H1 (cell line): ENCODE data around the gene NT5C. TPM values are rescaled to one million over a fixed set of nuclear protein-coding genes. Genes with fewer than 3 reads are reported as not detected.
A peak's percentile ranks its signal among the peaks of the same experiment; 100 is the strongest.

Experiments used
- CTCF ChIA-PET: fragments of 300-600 bp; sonication (Branson Sonifier 250); formaldehyde crosslinking; loops from one replicate; lab custom pipeline; 2021; ENCODE audit not compliant: partially characterized antibody; lab: Charles Lee
- POLR2A ChIA-PET: fragments of 300-600 bp; sonication (Branson Sonifier 250); formaldehyde crosslinking; loops from one replicate; lab custom pipeline; 2021; ENCODE audit warnings: inconsistent platforms; ENCODE audit not compliant: partially characterized antibody; lab: Charles Lee
- DNase-seq, 2 experiments: peaks; one replicate each; pipeline versions ENCODE4 v3.0.0 to v3.0.0-alpha.2; 2010 to 2022; ENCODE audit warnings: low spot score in 2 of 2, low read depth in 1 of 2, mixed read lengths in 1 of 2
- FAIRE-seq: peaks from 2 replicates; lab custom pipeline; 2011; peaks lifted over from hg19 to GRCh38; lab: Jason Lieb, UNC
- H2AFZ ChIP-seq: 2 replicates; pipeline ENCODE4 v1.8.1; 2012; ENCODE audit warnings: low read length, inconsistent platforms
- H2AK5ac ChIP-seq: 2 replicates; pipeline ENCODE4 v1.6.1; 2013; ENCODE audit warnings: low read depth, low read length
- H2BK120ac ChIP-seq: replicated peaks from 2 replicates; pipeline ENCODE3; 2013; ENCODE audit warnings: low read depth, low read length, inconsistent platforms
- H2BK12ac ChIP-seq: 2 replicates; pipeline ENCODE4 v1.6.1; 2013; ENCODE audit warnings: low read depth, low read length
- H2BK15ac ChIP-seq: 2 replicates; pipeline ENCODE4 v1.6.1; 2013; ENCODE audit warnings: low read length
- H2BK20ac ChIP-seq: 2 replicates; pipeline ENCODE4 v1.6.1; 2013; ENCODE audit warnings: low read length
- H2BK5ac ChIP-seq: 2 replicates; pipeline ENCODE4 v1.6.1; 2013; ENCODE audit warnings: low read depth, low read length
- H3K14ac ChIP-seq: 2 replicates; pipeline ENCODE4 v1.6.1; 2013; ENCODE audit warnings: inconsistent platforms; ENCODE audit not compliant: insufficient read length
- H3K18ac ChIP-seq: 2 replicates; pipeline ENCODE4 v1.6.1; 2013; ENCODE audit warnings: low read length; ENCODE audit errors: extremely low read depth
- H3K23ac ChIP-seq: 2 replicates; pipeline ENCODE4 v1.6.1; 2013; ENCODE audit warnings: inconsistent platforms; ENCODE audit not compliant: insufficient read length
- H3K23me2 ChIP-seq: 2 replicates; pipeline ENCODE4 v1.6.1; 2013; ENCODE audit warnings: low read depth, low read length
- H3K27ac ChIP-seq: 2 replicates; pipeline ENCODE4 v1.6.1; 2011; ENCODE audit warnings: low read depth, low read length, inconsistent platforms
- H3K27me3 ChIP-seq, 4 experiments: replicated peaks in 1 of 4; 1 replicate in 1 of 4; 2 replicates in 3 of 4; pipeline versions ENCODE4 v1.6.1 to v1.8.1; 2011 to 2013; ENCODE audit warnings: low read length in 3 of 4, mild to moderate bottlenecking in 3 of 4, inconsistent platforms in 2 of 4, mixed read lengths in 2 of 4, moderate library complexity in 1 of 4; ENCODE audit not compliant: control insufficient read depth in 3 of 4, insufficient read depth in 3 of 4; ENCODE audit errors: extremely low read depth in 1 of 4
- H3K36me3 ChIP-seq, 4 experiments: 2 replicates each; pipeline versions ENCODE4 v1.6.1 to v1.8.1; 2011 to 2013; ENCODE audit warnings: mild to moderate bottlenecking in 4 of 4, low read length in 3 of 4, moderate library complexity in 2 of 4, control low read depth in 1 of 4, inconsistent platforms in 1 of 4; ENCODE audit not compliant: insufficient read depth in 4 of 4, control insufficient read depth in 2 of 4
- H3K4ac ChIP-seq: replicated peaks from 2 replicates; pipeline ENCODE3; 2013; ENCODE audit warnings: low read length, low read depth, mixed read lengths, inconsistent platforms; ENCODE audit not compliant: insufficient read length
- H3K4me1 ChIP-seq, 4 experiments: replicated peaks in 1 of 4; 1 replicate in 1 of 4; 2 replicates in 3 of 4; pipeline versions ENCODE4 v1.6.1 to v1.8.1; 2011 to 2013; ENCODE audit warnings: low read length in 3 of 4, inconsistent platforms in 2 of 4, mixed read lengths in 1 of 4; ENCODE audit not compliant: insufficient read depth in 4 of 4, control insufficient read depth in 3 of 4
- H3K4me2 ChIP-seq, 2 experiments: 2 replicates each; pipeline versions ENCODE4 v1.6.1 to v1.8.1; 2011 to 2013; ENCODE audit warnings: low read depth in 2 of 2, low read length in 2 of 2, control low read depth in 1 of 2, inconsistent platforms in 1 of 2, mild to moderate bottlenecking in 1 of 2; ENCODE audit not compliant: insufficient read depth in 1 of 2
- H3K4me3 ChIP-seq, 4 experiments: fragments of 200-600, 300-600 bp in 1 of 4; sonication (generic), shearing (Covaris generic), sonication (Bioruptor Twin) in 1 of 4; 2 replicates each; pipeline versions ENCODE4 v1.5.1 to v1.8.1; 2011 to 2016; ENCODE audit warnings: low read length in 4 of 4, low read depth in 3 of 4, control low read depth in 2 of 4, inconsistent platforms in 2 of 4, mild to moderate bottlenecking in 2 of 4, mixed read lengths in 1 of 4, moderate library complexity in 1 of 4; ENCODE audit not compliant: insufficient read depth in 2 of 4; ENCODE audit errors: extremely low read depth in 1 of 4
- H3K56ac ChIP-seq: replicated peaks from 2 replicates; pipeline ENCODE3; 2013; ENCODE audit warnings: low read depth, mild to moderate bottlenecking, mixed read lengths, low read length, inconsistent platforms; ENCODE audit not compliant: insufficient read length
- H3K79me1 ChIP-seq: 2 replicates; pipeline ENCODE4 v1.6.1; 2013; ENCODE audit warnings: low read depth, low read length, control low read depth
- H3K79me2 ChIP-seq, 2 experiments: 2 replicates each; pipeline versions ENCODE4 v1.6.1 to v1.8.1; 2012 to 2013; ENCODE audit warnings: low read length in 2 of 2, mild to moderate bottlenecking in 2 of 2, inconsistent platforms in 1 of 2; ENCODE audit not compliant: insufficient read depth in 2 of 2, control insufficient read depth in 1 of 2
- H3K9ac ChIP-seq, 4 experiments: replicated peaks in 1 of 4; 1 replicate in 1 of 4; 2 replicates in 3 of 4; pipeline versions ENCODE4 v1.6.1 to v1.8.1; 2011 to 2013; ENCODE audit warnings: low read depth in 3 of 4, low read length in 3 of 4, control low read depth in 2 of 4, mild to moderate bottlenecking in 2 of 4, moderate library complexity in 2 of 4, inconsistent platforms in 1 of 4; ENCODE audit errors: extremely low read depth in 1 of 4
- H3K9me3 ChIP-seq, 2 experiments: 2 replicates each; pipeline versions ENCODE4 v1.6.1 to v1.8.1; 2012 to 2013; ENCODE audit warnings: mild to moderate bottlenecking in 2 of 2, moderate library complexity in 2 of 2, control low read depth in 1 of 2, inconsistent platforms in 1 of 2, low read depth in 1 of 2, low read length in 1 of 2, mixed read lengths in 1 of 2; ENCODE audit not compliant: insufficient read depth in 2 of 2
- H4K20me1 ChIP-seq, 2 experiments: replicated peaks in 1 of 2; 2 replicates each; pipeline versions ENCODE3 to v1.8.1; 2011 to 2013; ENCODE audit warnings: inconsistent platforms in 2 of 2, low read length in 2 of 2, mild to moderate bottlenecking in 1 of 2; ENCODE audit not compliant: insufficient read depth in 2 of 2, control insufficient read depth in 1 of 2
- H4K5ac ChIP-seq: 2 replicates; pipeline ENCODE4 v1.6.1; 2013; ENCODE audit warnings: low read length, low read depth, mixed read lengths, inconsistent platforms; ENCODE audit not compliant: insufficient read length
- H4K8ac ChIP-seq: 2 replicates; pipeline ENCODE4 v1.8.0; 2013; ENCODE audit warnings: mild to moderate bottlenecking, moderate library complexity, low read length, inconsistent platforms; ENCODE audit not compliant: insufficient read depth; ENCODE audit errors: extremely low read depth
- H4K91ac ChIP-seq: replicated peaks from 2 replicates; pipeline ENCODE3; 2013; ENCODE audit warnings: low read length, mixed read lengths, inconsistent platforms; ENCODE audit not compliant: insufficient read length
- SIX5 ChIP-seq: IDR thresholded peaks from 2 replicates; pipeline ENCODE4 v1.6.1; 2011; ENCODE audit warnings: mild to moderate bottlenecking, low read depth, low read length
- WGBS, 2 experiments: shearing (Covaris generic) in 1 of 2; methylation state at CpG; one replicate each; pipeline versions ENCODE4 v1.1.6 to v1.1.7; 2013 to 2015; ENCODE audit warnings: low lambda C conversion rate in 2 of 2, mixed read lengths in 2 of 2, inconsistent platforms in 1 of 2, low coverage in 1 of 2, missing lambda C conversion rate in 1 of 2; ENCODE audit not compliant: insufficient replicate concordance in 2 of 2, insufficient coverage in 1 of 2, insufficient read length in 1 of 2; ENCODE audit errors: extremely low coverage in 1 of 2, missing lambda C conversion rate in 1 of 2; 5-methylcytosine and 5-hydroxymethylcytosine counted together
- polyA plus RNA-seq, 7 experiments: library from polyadenylated mRNA; depleted of rRNA in 3 of 7; stranded (reverse) in 5 of 7; unstranded in 2 of 7; fragments of >200 nt in 5 of 7; fragments of 200-250 nt in 2 of 7; gene quantifications; 1 replicate in 5 of 7; 2 replicates in 1 of 7; 4 replicates in 1 of 7; pipeline versions ENCODE4 v1.2.1 to v1.2.3, GENCODE V29; 2011 to 2013; ENCODE audit warnings: missing spikeins in 2 of 7, mixed read lengths in 2 of 7
- total RNA-seq: library from RNA; stranded (reverse); fragmentation: NEBNext Ultra II Directional; extraction: Animal tissue kit (Norgen Biotek cat#: 25700); gene quantifications from 2 replicates; pipeline ENCODE4 v1.2.1, GENCODE V29; 2021
- TF ChIP-seq, protein P1 (sequence below): IDR thresholded peaks from 2 replicates; pipeline ENCODE4 v1.6.1; 2012; ENCODE audit warnings: inconsistent platforms

The NT5C gene
- total and polyA plus RNA-seq, 2 of the 8 experiments (the other 6 are each of a cell fraction or from before 2014, with no cell fraction given), result 52.1 to 66.4 TPM

DNA sequence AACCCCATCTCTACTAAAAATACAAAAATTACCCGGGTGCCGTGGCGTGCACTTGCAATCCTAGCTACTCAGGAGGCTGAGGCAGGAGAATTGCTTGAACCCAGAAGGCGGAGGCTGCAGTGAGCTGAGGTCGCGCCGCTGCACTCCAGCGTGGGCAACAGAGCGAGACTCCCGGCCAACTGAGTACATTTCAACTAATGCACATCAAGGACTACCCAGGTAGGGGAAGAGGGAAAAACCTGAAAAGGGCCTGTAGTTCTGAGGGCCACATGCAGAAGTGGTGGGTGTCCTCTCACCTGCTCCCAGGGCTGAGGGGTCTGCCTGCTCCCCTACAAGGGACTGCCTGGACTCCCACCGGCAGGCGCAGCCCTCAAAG is 44.4 kb downstream of the NT5C start:
- DNase-seq (no peak), FAIRE-seq (no peak)
- ChIA-PET POLR2A (interaction anchor here (0.9 to 3.7 kb wide), 16 partner anchors 8 to 214 kb away, joined by 3 to 32 read pairs (median 6); partner anchors contain the start of genes FDXR, JPT1, MRPL58 and NT5C), CTCF (interaction anchor here (0.9 to 6.3 kb wide), 10 partner anchors 10 to 154 kb away, joined by 3 to 81 read pairs (median 6); no protein-coding TSS in a partner anchor)
- H4K8ac ChIP-seq, result no peak overlapping the region; the same call in 1 of the 2 replicates
- no peaks in the 10 kb centered on the region; a peak in 1 of 8 replicates for H3K36me3 ChIP-seq
- no peaks in the 10 kb centered on the region for H3K27me3 ChIP-seq
- H3K9ac ChIP-seq, result peak overlapping the region in 3 of 4 experiments; percentile 54 to 64 (median 54); a peak in 4 of 7 replicates
- peak overlapping the region; percentile 71 for H3K27ac ChIP-seq
- peak overlapping the region; percentile 92 for H4K5ac ChIP-seq
- peak overlapping the region; percentile 94 for H2BK5ac ChIP-seq
- H3K23ac ChIP-seq, result no peak overlapping the region
- H2BK120ac ChIP-seq, result peak overlapping the region; percentile 97
- H2BK20ac ChIP-seq, result no peak overlapping the region
- peak overlapping the region; percentile 73 to 82 (median 77) for H3K4me3 ChIP-seq
- H2AK5ac ChIP-seq, result no peak overlapping the region
- peak overlapping the region; percentile 24 for H3K56ac ChIP-seq
- H3K14ac ChIP-seq, result no peak overlapping the region
- H3K18ac ChIP-seq, result peak overlapping the region; percentile 100
- peaks cover 3 to 37% (median 29%) of the 10 kb centered on the region in 4 experiments for H3K4me1 ChIP-seq
- peak overlapping the region; percentile 98 for H4K91ac ChIP-seq
- H2BK15ac ChIP-seq, result peak overlapping the region; percentile 88; the same call in 1 of the 2 replicates
- H3K4me2 ChIP-seq, result peak overlapping the region; percentile 82 to 90
- H4K20me1 ChIP-seq, result peaks cover 0 to 3% of the 10 kb centered on the region in 2 experiments
- peak overlapping the region; percentile 54; the same call in 1 of the 2 replicates for H2AFZ ChIP-seq
- H3K9me3 ChIP-seq, result no peaks in the 10 kb centered on the region
- 57% methylated on average over 12 of the region's 12 CpGs; no CpG with 5 or more reads in 1 of the 2 experiments for WGBS, 2 experiments
- peaks cover 0 to 7% of the 10 kb centered on the region in 2 experiments; a peak in 2 of 4 replicates for H3K79me2 ChIP-seq
- peaks cover 9% of the 10 kb centered on the region for H3K79me1 ChIP-seq
- peak overlapping the region; percentile 92; the same call in 1 of the 2 replicates for H2BK12ac ChIP-seq
- TF ChIP-seq, protein P1, sequence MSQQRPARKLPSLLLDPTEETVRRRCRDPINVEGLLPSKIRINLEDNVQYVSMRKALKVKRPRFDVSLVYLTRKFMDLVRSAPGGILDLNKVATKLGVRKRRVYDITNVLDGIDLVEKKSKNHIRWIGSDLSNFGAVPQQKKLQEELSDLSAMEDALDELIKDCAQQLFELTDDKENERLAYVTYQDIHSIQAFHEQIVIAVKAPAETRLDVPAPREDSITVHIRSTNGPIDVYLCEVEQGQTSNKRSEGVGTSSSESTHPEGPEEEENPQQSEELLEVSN, result 0 out of 2 replicates have a peak, but pooled peaks have one; percentile 1
- TF ChIP-seq SIX5, result no peak
- peak overlapping the region; percentile 74 for H3K4ac ChIP-seq
- H3K23me2 ChIP-seq, result peaks cover 15% of the 10 kb centered on the region
